H9 (cell line): Measurements from ENCODE around the gene COA8. TPM values are rescaled to one million over a fixed set of nuclear protein-coding genes. Genes with fewer than 3 reads are reported as not detected.
A peak's percentile ranks its signal among the peaks of the same experiment; 100 is the strongest.

ENCODE experiments used
- DNase-seq: peaks from one replicate; pipeline ENCODE4 v3.0.0-alpha.2; 2017
- H2AFZ ChIP-seq: one replicate; pipeline ENCODE4 v1.6.1; 2013; ENCODE audit warnings: mild to moderate bottlenecking, low read length, control low read depth, moderate library complexity
- H2AK5ac ChIP-seq: 2 replicates; pipeline ENCODE4 v1.6.1; 2013; ENCODE audit warnings: low read length, control low read depth, mixed read lengths; ENCODE audit not compliant: insufficient read length
- H2BK120ac ChIP-seq: one replicate; pipeline ENCODE4 v1.6.1; 2013; ENCODE audit warnings: low read depth, mild to moderate bottlenecking, low read length, control low read depth, inconsistent platforms; ENCODE audit not compliant: poor library complexity, severe bottlenecking
- H2BK12ac ChIP-seq: 2 replicates; pipeline ENCODE4 v1.6.1; 2013; ENCODE audit warnings: low read length, control low read depth, mixed read lengths, low read depth; ENCODE audit not compliant: insufficient read length
- H2BK15ac ChIP-seq: 2 replicates; pipeline ENCODE4 v1.6.1; 2013; ENCODE audit warnings: low read depth, low read length, control low read depth
- H2BK20ac ChIP-seq: one replicate; pipeline ENCODE4 v1.6.1; 2013; ENCODE audit warnings: low read depth, mild to moderate bottlenecking, low read length, control low read depth, inconsistent platforms; ENCODE audit not compliant: poor library complexity, severe bottlenecking
- H2BK5ac ChIP-seq: 2 replicates; pipeline ENCODE4 v1.6.1; 2013; ENCODE audit warnings: low read length, control low read depth, mixed read lengths; ENCODE audit not compliant: insufficient read length
- H3K14ac ChIP-seq: 2 replicates; pipeline ENCODE4 v1.6.1; 2013; ENCODE audit warnings: low read length, control low read depth; ENCODE audit not compliant: insufficient read depth
- H3K18ac ChIP-seq: 2 replicates; pipeline ENCODE4 v1.6.1; 2013; ENCODE audit warnings: low read depth, mild to moderate bottlenecking, mixed read lengths, low read length, control low read depth; ENCODE audit not compliant: insufficient read length
- H3K23ac ChIP-seq: 2 replicates; pipeline ENCODE4 v1.6.1; 2013; ENCODE audit warnings: low read length, control low read depth, mixed read lengths, low read depth; ENCODE audit not compliant: insufficient read length
- H3K23me2 ChIP-seq: 2 replicates; pipeline ENCODE4 v1.6.1; 2013; ENCODE audit warnings: low read depth, mild to moderate bottlenecking, mixed read lengths, low read length, control low read depth; ENCODE audit not compliant: insufficient read length, poor library complexity, severe bottlenecking
- H3K27ac ChIP-seq: 2 replicates; pipeline ENCODE4 v1.5.1; 2013; ENCODE audit warnings: low read length, control low read depth, mixed read lengths, low read depth; ENCODE audit not compliant: insufficient read length
- H3K27me3 ChIP-seq: 2 replicates; pipeline ENCODE4 v1.6.1; 2013; ENCODE audit warnings: low read length, control low read depth, inconsistent platforms; ENCODE audit not compliant: insufficient read depth
- H3K4ac ChIP-seq: 2 replicates; pipeline ENCODE4 v1.6.1; 2013; ENCODE audit warnings: low read depth, mild to moderate bottlenecking, control low read depth, inconsistent platforms, low read length, moderate library complexity
- H3K4me1 ChIP-seq: 2 replicates; pipeline ENCODE4 v1.6.1; 2013; ENCODE audit warnings: low read length, control low read depth, inconsistent platforms; ENCODE audit not compliant: insufficient read depth
- H3K4me2 ChIP-seq: 2 replicates; pipeline ENCODE4 v1.6.1; 2013; ENCODE audit warnings: low read length, control low read depth, mixed read lengths; ENCODE audit not compliant: insufficient read length, insufficient read depth
- H3K56ac ChIP-seq: 2 replicates; pipeline ENCODE4 v1.6.1; 2013; ENCODE audit warnings: low read depth, mild to moderate bottlenecking, mixed read lengths, low read length, control low read depth; ENCODE audit not compliant: insufficient read length
- H3K79me1 ChIP-seq: 2 replicates; pipeline ENCODE4 v1.6.1; 2013; ENCODE audit warnings: low read depth, mild to moderate bottlenecking, moderate library complexity, low read length, control low read depth, inconsistent platforms; ENCODE audit not compliant: insufficient read depth, poor library complexity, severe bottlenecking
- H3K79me2 ChIP-seq: 2 replicates; pipeline ENCODE4 v1.6.1; 2013; ENCODE audit warnings: low read length, control low read depth, inconsistent platforms; ENCODE audit not compliant: insufficient read depth
- H3K9ac ChIP-seq: 2 replicates; pipeline ENCODE4 v1.6.1; 2013; ENCODE audit warnings: low read length, control low read depth, mixed read lengths; ENCODE audit not compliant: insufficient read length; ENCODE audit errors: extremely low read depth
- H3K9me3 ChIP-seq: one replicate; pipeline ENCODE4 v1.6.1; 2013; ENCODE audit warnings: low read depth, low read length, inconsistent platforms; ENCODE audit not compliant: control insufficient read depth
- H3T11ph ChIP-seq: one replicate; pipeline ENCODE4 v1.6.1; 2013; ENCODE audit warnings: mild to moderate bottlenecking, low read length, control low read depth, inconsistent platforms
- H4K20me1 ChIP-seq: one replicate; pipeline ENCODE4 v1.6.1; 2013; ENCODE audit not compliant: control insufficient read depth, insufficient read length, insufficient read depth
- H4K5ac ChIP-seq: 2 replicates; pipeline ENCODE4 v1.6.1; 2013; ENCODE audit warnings: low read depth, mild to moderate bottlenecking, mixed read lengths, low read length, control low read depth; ENCODE audit not compliant: insufficient read length
- H4K8ac ChIP-seq: replicated peaks from 2 replicates; pipeline ENCODE4 v1.6.1; 2013; ENCODE audit warnings: low read length, control low read depth, mixed read lengths, low read depth; ENCODE audit not compliant: insufficient read length
- H4K91ac ChIP-seq: 2 replicates; pipeline ENCODE4 v1.6.1; 2013; ENCODE audit warnings: low read depth, mild to moderate bottlenecking, moderate library complexity, mixed read lengths, low read length, control low read depth; ENCODE audit not compliant: insufficient read length
- H3K27ac Mint-ChIP-seq, 3 experiments: 2 replicates in 2 of 3; 3 replicates in 1 of 3; pipeline ENCODE4 v1.8.0; 2020 to 2021; ENCODE audit warnings: mixed read lengths in 3 of 3, mild to moderate bottlenecking in 1 of 3, moderate library complexity in 1 of 3
- H3K27me3 Mint-ChIP-seq: 2 replicates; pipeline ENCODE4 v1.8.0; 2021; ENCODE audit warnings: low read depth, mild to moderate bottlenecking, moderate library complexity, mixed read lengths
- H3K36me3 Mint-ChIP-seq, 3 experiments: 2 replicates in 2 of 3; 3 replicates in 1 of 3; pipeline ENCODE4 v1.8.0; 2020 to 2021; ENCODE audit warnings: low read depth in 3 of 3, mixed read lengths in 3 of 3; ENCODE audit not compliant: insufficient read depth in 1 of 3
- H3K4me1 Mint-ChIP-seq, 2 experiments: 2 replicates each; pipeline ENCODE4 v1.8.0; 2020; ENCODE audit warnings: mixed read lengths in 2 of 2
- H3K4me3 Mint-ChIP-seq, 2 experiments: 2 replicates in 1 of 2; 3 replicates in 1 of 2; pipeline ENCODE4 v1.8.0; 2020 to 2021; ENCODE audit warnings: mild to moderate bottlenecking in 2 of 2, mixed read lengths in 2 of 2, moderate library complexity in 1 of 2
- H3K9me3 Mint-ChIP-seq, 2 experiments: 2 replicates in 1 of 2; 3 replicates in 1 of 2; pipeline ENCODE4 v1.8.0; 2020; ENCODE audit warnings: mild to moderate bottlenecking in 2 of 2, mixed read lengths in 2 of 2, moderate library complexity in 1 of 2
- WGBS: extraction: QIAGEN DNeasy Blood & Tissue Kit; methylation state at CpG from one replicate; pipeline ENCODE4 v1.1.7; 2013; ENCODE audit warnings: missing lambda C conversion rate, low lambda C conversion rate, mixed read lengths; ENCODE audit not compliant: insufficient read length; ENCODE audit errors: extremely low coverage; 5-methylcytosine and 5-hydroxymethylcytosine counted together
- total RNA-seq: library from RNA; stranded (reverse); gene quantifications from 2 replicates; pipeline ENCODE4 v1.2.1, GENCODE V29; 2021
- TF ChIP-seq, protein P1 (sequence below): fragments of 200-600 bp; sonication (generic); conservative IDR thresholded peaks from 3 replicates; pipeline ENCODE4 v1.8.0; 2021; ENCODE audit warnings: antibody characterized with exemption, mild to moderate bottlenecking

The COA8 gene
- total RNA-seq, 1 experiment from 2014 or later = 45.5 TPM

DNA sequence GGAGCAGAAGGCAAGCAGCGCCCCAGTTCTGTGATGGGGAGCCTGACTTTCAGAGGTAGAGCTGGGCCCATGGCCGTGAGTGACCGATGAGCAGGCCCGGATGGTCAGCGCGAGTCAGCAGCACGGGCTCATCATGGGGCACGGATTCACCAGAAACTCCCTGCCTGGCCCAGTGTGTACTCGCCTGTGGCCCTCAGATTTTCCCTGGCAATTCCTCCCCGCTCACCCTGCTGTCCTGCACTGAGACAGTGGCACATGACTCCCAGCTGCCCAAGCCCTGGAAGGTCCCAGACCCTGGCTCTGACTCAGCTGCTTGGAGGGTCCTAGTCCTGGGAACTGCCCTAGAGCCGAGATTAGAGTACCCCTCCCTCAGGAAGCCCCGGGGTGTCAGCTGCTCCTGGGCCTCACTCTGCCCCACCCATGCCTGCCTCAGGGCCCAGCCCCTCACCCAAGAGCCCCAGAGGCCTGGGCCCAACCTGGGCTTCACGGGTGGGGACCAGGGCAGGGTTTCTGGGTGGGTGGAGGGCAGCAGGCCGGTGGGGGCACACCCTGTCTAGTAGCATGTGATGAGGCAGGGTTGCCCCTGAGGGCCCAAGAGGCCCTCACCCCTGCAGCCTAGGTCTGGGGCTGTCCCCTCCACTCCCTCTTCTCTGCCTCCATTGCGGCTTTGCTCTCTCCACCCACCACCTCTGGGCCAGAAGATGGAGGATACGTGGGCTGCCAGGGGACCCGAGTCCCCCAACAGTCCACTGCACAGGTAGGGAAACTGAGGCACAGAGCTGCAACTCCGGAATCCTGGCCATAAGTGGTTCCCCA lies 25.4 kb upstream of the COA8 start:
- Histone ChIP-seq H4K91ac (no peak overlapping the region), H3K79me1 (no peaks in the 10 kb centered on the region), H3K23ac (no peak overlapping the region), H3K18ac (no peak overlapping the region), H3K4ac (no peak overlapping the region), H3T11ph (no peak overlapping the region), H4K8ac (no peak overlapping the region), H2AK5ac (no peak overlapping the region), H2BK5ac (no peak overlapping the region), H4K20me1 (no peaks in the 10 kb centered on the region), H3K14ac (no peak overlapping the region; the same call in 1 of the 2 replicates), H3K4me1 (no peaks in the 10 kb centered on the region), H3K23me2 (peaks cover 2% of the 10 kb centered on the region), H2AFZ (no peak overlapping the region), H2BK15ac (no peak overlapping the region), H4K5ac (no peak overlapping the region), H3K27ac (no peak overlapping the region), H2BK20ac (no peak overlapping the region), H3K79me2 (no peaks in the 10 kb centered on the region), H2BK12ac (no peak overlapping the region), H3K27me3 (no peaks in the 10 kb centered on the region), H3K9ac (no peak overlapping the region), H3K9me3 (no peaks in the 10 kb centered on the region), H3K4me2 (no peak overlapping the region), H3K56ac (no peak overlapping the region), H2BK120ac (no peak overlapping the region)
- Mint-ChIP-seq H3K4me1 (peaks cover 6 to 19% of the 10 kb centered on the region in 2 experiments), H3K27me3 (peaks cover 15% of the 10 kb centered on the region), H3K9me3 (no peaks in the 10 kb centered on the region), H3K4me3 (no peak overlapping the region), H3K36me3 (peaks cover 0 to 2% (median 0%) of the 10 kb centered on the region in 3 experiments; a peak in 1 of 7 replicates), H3K27ac (peak overlapping the region in 1 of 3 experiments; percentile 44; a peak in 1 of 7 replicates)
- WGBS = no CpG with 5 or more reads among the region's 18 CpGs
- DNase-seq = no peak
- TF ChIP-seq, protein P1, sequence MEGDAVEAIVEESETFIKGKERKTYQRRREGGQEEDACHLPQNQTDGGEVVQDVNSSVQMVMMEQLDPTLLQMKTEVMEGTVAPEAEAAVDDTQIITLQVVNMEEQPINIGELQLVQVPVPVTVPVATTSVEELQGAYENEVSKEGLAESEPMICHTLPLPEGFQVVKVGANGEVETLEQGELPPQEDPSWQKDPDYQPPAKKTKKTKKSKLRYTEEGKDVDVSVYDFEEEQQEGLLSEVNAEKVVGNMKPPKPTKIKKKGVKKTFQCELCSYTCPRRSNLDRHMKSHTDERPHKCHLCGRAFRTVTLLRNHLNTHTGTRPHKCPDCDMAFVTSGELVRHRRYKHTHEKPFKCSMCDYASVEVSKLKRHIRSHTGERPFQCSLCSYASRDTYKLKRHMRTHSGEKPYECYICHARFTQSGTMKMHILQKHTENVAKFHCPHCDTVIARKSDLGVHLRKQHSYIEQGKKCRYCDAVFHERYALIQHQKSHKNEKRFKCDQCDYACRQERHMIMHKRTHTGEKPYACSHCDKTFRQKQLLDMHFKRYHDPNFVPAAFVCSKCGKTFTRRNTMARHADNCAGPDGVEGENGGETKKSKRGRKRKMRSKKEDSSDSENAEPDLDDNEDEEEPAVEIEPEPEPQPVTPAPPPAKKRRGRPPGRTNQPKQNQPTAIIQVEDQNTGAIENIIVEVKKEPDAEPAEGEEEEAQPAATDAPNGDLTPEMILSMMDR = no peak
